BLaER1 (cell line): ENCODE results near the gene TMEM184C.

Experiments used
- H3K27ac ChIP-seq: shearing (Covaris generic); formaldehyde crosslinking; 2 replicates; pipeline ENCODE4 v1.8.1; 2022
- H3K27me3 ChIP-seq: shearing (Covaris generic); formaldehyde crosslinking; 2 replicates; pipeline ENCODE4 v1.8.1; 2022
- H3K36me3 ChIP-seq: shearing (Covaris generic); formaldehyde crosslinking; 2 replicates; pipeline ENCODE4 v1.8.1; 2022
- H3K4me1 ChIP-seq: shearing (Covaris generic); formaldehyde crosslinking; 2 replicates; pipeline ENCODE4 v1.8.1; 2022
- H3K4me2 ChIP-seq: shearing (Covaris generic); formaldehyde crosslinking; 2 replicates; pipeline ENCODE4 v1.8.1; 2022
- H3K4me3 ChIP-seq: shearing (Covaris generic); formaldehyde crosslinking; 2 replicates; pipeline ENCODE4 v1.8.1; 2022
- H3K9ac ChIP-seq: shearing (Covaris generic); formaldehyde crosslinking; 2 replicates; pipeline ENCODE4 v1.8.1; 2022
- H3K9me3 ChIP-seq: shearing (Covaris generic); formaldehyde crosslinking; 2 replicates; pipeline ENCODE4 v1.8.1; 2022
- H4K20me1 ChIP-seq: shearing (Covaris generic); formaldehyde crosslinking; 2 replicates; pipeline ENCODE4 v1.8.1; 2022
- Cebpa-rat ChIP-seq: shearing (Covaris generic); IDR thresholded peaks from 2 replicates; pipeline ENCODE4 v1.8.1; 2022

TMEM184C gene

GRCh38 chr4:147643616-147644015, 26.4 kb downstream of the TMEM184C start:
- no peak overlapping the region for H3K4me3 ChIP-seq
- TF ChIP-seq Cebpa-rat, result no peak
- H3K4me1 ChIP-seq, result no peaks in the 10 kb centered on the region
- peaks cover 56% of the 10 kb centered on the region for H3K36me3 ChIP-seq
- no peaks in the 10 kb centered on the region for H3K9me3 ChIP-seq
- H4K20me1 ChIP-seq, result peaks cover 17% of the 10 kb centered on the region; the same call in 1 of the 2 replicates
- no peak overlapping the region for H3K4me2 ChIP-seq
- no peak overlapping the region for H3K9ac ChIP-seq
- H3K27ac ChIP-seq, result no peak overlapping the region
- no peaks in the 10 kb centered on the region for H3K27me3 ChIP-seq

- Histone ChIP-seq H3K9me3 (no peaks in the 10 kb centered on the region), H3K36me3 (peaks cover 64% of the 10 kb centered on the region), H3K27me3 (no peaks in the 10 kb centered on the region), H3K27ac (no peak overlapping the region), H3K4me1 (no peaks in the 10 kb centered on the region), H3K4me2 (no peak overlapping the region), H3K9ac (no peak overlapping the region), H4K20me1 (peaks cover 17% of the 10 kb centered on the region; the same call in 1 of the 2 replicates), H3K4me3 (no peak overlapping the region)
- TF ChIP-seq Cebpa-rat, result no peak
Observed at GRCh38 chr4:147644471-147644870, 27.3 kb downstream of the TMEM184C start.

DNA sequence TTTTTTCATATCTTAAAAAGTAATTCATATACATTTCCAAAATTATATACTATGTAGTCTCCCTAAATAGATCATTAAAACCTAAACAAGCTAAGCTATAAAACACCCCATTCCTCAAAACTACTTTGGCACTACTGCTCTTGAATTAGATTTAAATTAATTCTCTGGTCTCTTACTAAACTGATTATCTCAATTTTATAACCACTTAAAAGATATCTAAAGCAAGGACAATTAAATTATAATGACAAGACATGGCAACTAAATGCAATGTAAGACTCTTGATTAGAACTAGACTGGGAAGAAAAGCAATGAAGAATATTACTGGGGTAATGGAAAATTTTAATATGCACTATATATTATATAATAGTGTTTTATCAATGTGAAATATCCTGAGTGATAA, 27.9 kb downstream of the TMEM184C start:
- Histone ChIP-seq H3K9ac (no peak overlapping the region), H3K4me2 (no peak overlapping the region), H3K4me1 (no peaks in the 10 kb centered on the region), H3K27me3 (no peaks in the 10 kb centered on the region), H3K27ac (no peak overlapping the region), H3K36me3 (peaks cover 64% of the 10 kb centered on the region), H3K4me3 (no peak overlapping the region), H4K20me1 (peaks cover 17% of the 10 kb centered on the region; the same call in 1 of the 2 replicates), H3K9me3 (no peaks in the 10 kb centered on the region)
- TF ChIP-seq Cebpa-rat, result no peak

- H4K20me1 ChIP-seq, result peaks cover 15% of the 10 kb centered on the region; the same call in 1 of the 2 replicates
- H3K36me3 ChIP-seq, result peaks cover 51% of the 10 kb centered on the region
- no peak overlapping the region for H3K4me3 ChIP-seq
- no peak for TF ChIP-seq Cebpa-rat
- H3K9ac ChIP-seq, result no peak overlapping the region
- no peak overlapping the region for H3K4me2 ChIP-seq
- H3K27me3 ChIP-seq, result no peaks in the 10 kb centered on the region
- no peaks in the 10 kb centered on the region for H3K4me1 ChIP-seq
- no peak overlapping the region for H3K27ac ChIP-seq
- no peaks in the 10 kb centered on the region for H3K9me3 ChIP-seq
Observed at GRCh38 chr4:147648656-147649055, 31.5 kb downstream of the TMEM184C start.

DNA sequence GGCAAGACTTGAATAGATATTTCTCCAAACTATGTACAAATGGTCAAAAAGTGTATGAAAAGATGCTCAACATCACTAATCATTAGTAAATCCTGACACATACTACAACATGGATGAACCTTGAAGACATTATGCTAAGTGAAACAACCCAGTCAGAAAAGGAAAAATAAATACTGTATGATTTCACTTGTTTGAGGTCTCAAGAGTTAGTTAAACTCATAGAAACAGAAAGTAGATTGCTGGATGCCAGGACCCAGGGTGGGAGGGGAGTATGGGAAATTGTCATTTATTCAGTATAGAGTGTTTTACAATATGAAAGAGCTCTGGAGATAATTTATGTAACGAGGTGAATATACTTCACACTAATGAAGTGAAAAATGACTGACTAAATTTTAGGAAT, 34.4 kb downstream of the TMEM184C start:
- Histone ChIP-seq H3K9me3 (no peaks in the 10 kb centered on the region), H3K9ac (no peak overlapping the region), H3K27me3 (no peaks in the 10 kb centered on the region), H3K4me1 (no peaks in the 10 kb centered on the region), H3K27ac (no peak overlapping the region), H3K36me3 (peaks cover 74% of the 10 kb centered on the region), H3K4me2 (no peak overlapping the region), H4K20me1 (0 out of 2 replicates have a peak, but pooled peaks cover 6% of the 10 kb centered on the region), H3K4me3 (no peak overlapping the region)
- no peak for TF ChIP-seq Cebpa-rat

GRCh38 chr4:147655639-147656038, 38.4 kb downstream of the TMEM184C start:
- H3K4me3 ChIP-seq, result no peak overlapping the region
- H3K27me3 ChIP-seq, result no peaks in the 10 kb centered on the region
- H3K9ac ChIP-seq, result no peak overlapping the region
- no peaks in the 10 kb centered on the region for H3K4me1 ChIP-seq
- TF ChIP-seq Cebpa-rat, result no peak
- H3K36me3 ChIP-seq, result peaks cover 80% of the 10 kb centered on the region
- no peaks in the 10 kb centered on the region for H3K9me3 ChIP-seq
- no peak overlapping the region for H3K4me2 ChIP-seq
- no peaks in the 10 kb centered on the region for H4K20me1 ChIP-seq
- no peak overlapping the region for H3K27ac ChIP-seq

DNA sequence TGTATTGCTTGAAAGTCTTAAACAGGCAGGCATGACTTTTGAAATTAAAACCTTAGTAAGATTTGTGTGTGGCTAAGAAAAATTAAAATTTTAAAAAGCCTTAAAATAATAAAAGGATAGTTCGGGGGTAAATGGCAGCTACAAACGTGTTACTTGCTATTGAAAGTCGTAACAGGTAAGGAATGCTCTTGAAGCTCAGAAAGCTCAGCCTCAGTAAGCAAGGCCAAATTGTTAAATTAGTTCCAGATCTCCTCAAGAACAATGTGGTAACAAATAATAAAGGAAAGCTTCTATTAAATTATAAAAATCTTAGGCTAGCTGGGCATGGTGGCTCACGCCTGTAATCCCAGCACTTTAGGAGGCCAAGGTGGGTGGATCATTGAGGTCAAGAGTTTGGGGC, 41.3 kb downstream of the TMEM184C start:
- Histone ChIP-seq H3K4me1 (no peaks in the 10 kb centered on the region), H3K36me3 (peaks cover 83% of the 10 kb centered on the region), H3K4me2 (no peak overlapping the region), H4K20me1 (no peaks in the 10 kb centered on the region), H3K9me3 (no peaks in the 10 kb centered on the region), H3K27ac (no peak overlapping the region), H3K4me3 (no peak overlapping the region), H3K9ac (no peak overlapping the region), H3K27me3 (no peaks in the 10 kb centered on the region)
- TF ChIP-seq Cebpa-rat, result no peak

DNA sequence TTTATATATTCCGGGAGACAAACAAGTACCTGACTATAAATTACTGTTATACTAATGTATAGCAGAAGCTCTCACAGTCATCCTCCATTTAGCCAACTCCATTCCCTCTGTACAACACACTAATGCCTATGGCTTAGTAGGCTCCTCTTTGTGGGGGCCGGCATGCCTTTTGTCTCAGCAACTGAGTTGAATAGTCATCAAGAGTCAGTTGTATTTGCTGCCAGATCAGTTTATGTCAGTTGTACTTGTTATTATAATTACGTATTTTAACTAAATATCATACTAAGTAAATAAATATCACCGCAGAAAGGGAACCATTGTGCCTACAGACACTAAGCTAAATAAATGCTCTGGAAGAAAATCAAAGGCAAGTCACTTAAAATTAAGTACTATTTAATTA, 56.9 kb downstream of the TMEM184C start:
- H3K4me2 ChIP-seq, result no peak overlapping the region
- no peak for TF ChIP-seq Cebpa-rat

GRCh38 chr4:147674496-147674895, 57.3 kb downstream of the TMEM184C start:
- no peaks in the 10 kb centered on the region for H3K27me3 ChIP-seq

More for the DNA sequence above, 56.9 kb downstream of the TMEM184C start:
- Histone ChIP-seq H3K9me3 (no peaks in the 10 kb centered on the region), H3K27me3 (no peaks in the 10 kb centered on the region), H4K20me1 (no peaks in the 10 kb centered on the region), H3K36me3 (peaks cover 29% of the 10 kb centered on the region), H3K4me1 (no peaks in the 10 kb centered on the region), H3K27ac (no peak overlapping the region), H3K4me3 (no peak overlapping the region), H3K9ac (no peak overlapping the region)

DNA sequence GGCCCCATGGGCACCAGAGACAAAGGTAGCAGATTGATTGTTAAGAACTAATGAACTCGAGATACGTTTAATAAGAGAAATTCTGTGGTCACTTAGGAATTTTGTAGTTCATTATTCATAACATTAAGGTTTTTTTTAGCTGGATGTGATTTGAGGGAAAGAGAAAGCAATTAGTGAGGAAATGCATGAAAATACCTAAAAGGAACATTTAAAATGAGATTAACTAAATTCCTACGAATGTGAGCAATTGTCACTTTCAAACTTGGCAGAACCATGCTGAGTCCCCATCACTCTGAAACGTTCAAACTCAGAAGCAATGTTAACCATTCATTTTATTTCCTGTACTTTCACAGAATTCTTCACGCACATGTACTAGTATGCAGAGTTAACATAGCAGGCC, 60.9 kb downstream of the TMEM184C start:
- no peak overlapping the region for H3K27ac ChIP-seq
- no peak overlapping the region for H3K9ac ChIP-seq
- 0 out of 2 replicates have a peak, but pooled peaks cover 7% of the 10 kb centered on the region for H4K20me1 ChIP-seq
- no peak for TF ChIP-seq Cebpa-rat
- peaks cover 10% of the 10 kb centered on the region; the same call in 1 of the 2 replicates for H3K4me1 ChIP-seq
- no peaks in the 10 kb centered on the region for H3K9me3 ChIP-seq
- H3K4me3 ChIP-seq, result no peak overlapping the region
- H3K27me3 ChIP-seq, result no peaks in the 10 kb centered on the region
- H3K36me3 ChIP-seq, result peaks cover 21% of the 10 kb centered on the region
- H3K4me2 ChIP-seq, result no peak overlapping the region

More at GRCh38 chr4:147674496-147674895, 57.3 kb downstream of the TMEM184C start:
- Histone ChIP-seq H3K4me2 (no peak overlapping the region), H3K27ac (no peak overlapping the region), H3K4me3 (no peak overlapping the region), H3K9ac (no peak overlapping the region), H4K20me1 (no peaks in the 10 kb centered on the region), H3K9me3 (no peaks in the 10 kb centered on the region), H3K4me1 (no peaks in the 10 kb centered on the region), H3K36me3 (peaks cover 29% of the 10 kb centered on the region)
- TF ChIP-seq Cebpa-rat, result no peak
